Epithelial cell of proximal tubule (primary cell): ENCODE measurements around the gene SLC12A7. TPM values are rescaled to one million over a fixed set of nuclear protein-coding genes. Genes with fewer than 3 reads are reported as not detected.

ENCODE experiments used
- DNase-seq: peaks from one replicate; pipeline ENCODE4 v3.0.0-alpha.2; 2011; ENCODE audit warnings: low read depth
- H3K4me3 ChIP-seq: 2 replicates; pipeline ENCODE4 v1.5.1; 2011; ENCODE audit warnings: low read depth, mild to moderate bottlenecking, low read length
- CTCF ChIP-seq: conservative IDR thresholded peaks from 2 replicates; pipeline ENCODE4 v1.5.1; 2012; ENCODE audit warnings: low read depth, mild to moderate bottlenecking, low read length
- total RNA-seq: library from RNA; depleted of rRNA; stranded (reverse); fragments of >200 nt; gene quantifications from 2 replicates; pipeline ENCODE4 v1.2.3, GENCODE V29; 2015

SLC12A7 gene
- total RNA-seq, 1 donor from 2014 or later: 32.8 TPM

- DNase-seq: no peak
- no peak overlapping the region for H3K4me3 ChIP-seq
- no peak for TF ChIP-seq CTCF
These were observed 60.5 kb downstream of the SLC12A7 start for GRCh38 chr5:1051366-1051720.

- no peak for TF ChIP-seq CTCF
- no peak overlapping the region for H3K4me3 ChIP-seq
- DNase-seq: no peak
These were observed 61.2 kb downstream of the SLC12A7 start for GRCh38 chr5:1050423-1051365.

- H3K4me3 ChIP-seq: no peak overlapping the region
- DNase-seq: no peak
- no peak for TF ChIP-seq CTCF
These were observed 62.7 kb downstream of the SLC12A7 start for GRCh38 chr5:1048861-1049838.

GRCh38 chr5:1048162-1048721 lies 63.6 kb downstream of the SLC12A7 start:
- no peak for TF ChIP-seq CTCF
- no peak overlapping the region for H3K4me3 ChIP-seq
- no peak for DNase-seq

GRCh38 chr5:1047332-1047965 lies 64.4 kb downstream of the SLC12A7 start:
- no peak for TF ChIP-seq CTCF
- no peak overlapping the region for H3K4me3 ChIP-seq
- DNase-seq: no peak

- DNase-seq: no peak
- H3K4me3 ChIP-seq: no peak overlapping the region
- TF ChIP-seq CTCF: no peak
These were observed 65.8 kb downstream of the SLC12A7 start for GRCh38 chr5:1045960-1046560.
